CD4-positive, alpha-beta memory T cell (primary cell): ENCODE measurements around the gene SCD5. TPM values are rescaled to one million over a fixed set of nuclear protein-coding genes. Genes with fewer than 3 reads are reported as not detected.

Experiments used
- CTCF ChIA-PET: fragments of 350-600 bp; sonication (Branson Sonifier 250); formaldehyde crosslinking; loops from one replicate; lab custom pipeline; 2021; ENCODE audit warnings: inconsistent platforms; ENCODE audit not compliant: partially characterized antibody; lab: Charles Lee
- POLR2A ChIA-PET: fragments of 350-600 bp; sonication (Branson Sonifier 250); formaldehyde crosslinking; loops from one replicate; lab custom pipeline; 2021; ENCODE audit not compliant: partially characterized antibody; lab: Charles Lee
- DNase-seq, 5 donors: peaks; one replicate each; pipeline versions ENCODE4 v3.0.0 to v3.0.0-alpha.2; 2020 to 2022; ENCODE audit warnings: mixed read lengths in 1 of 5
- H3K27ac ChIP-seq: one replicate; pipeline ENCODE4 v1.7.0; 2013; ENCODE audit warnings: low read depth, low read length
- H3K27me3 ChIP-seq: 2 replicates; pipeline ENCODE4 v1.7.0; 2013; ENCODE audit warnings: mild to moderate bottlenecking, low read length, moderate library complexity; ENCODE audit not compliant: insufficient read depth
- H3K36me3 ChIP-seq: 2 replicates; pipeline ENCODE4 v1.7.0; 2013; ENCODE audit warnings: mild to moderate bottlenecking, low read length, moderate library complexity; ENCODE audit not compliant: insufficient read depth
- H3K4me1 ChIP-seq: 2 replicates; pipeline ENCODE4 v1.7.0; 2013; ENCODE audit warnings: mild to moderate bottlenecking, low read length, moderate library complexity; ENCODE audit not compliant: insufficient read depth
- H3K4me3 ChIP-seq, 2 donors: one replicate each; pipeline ENCODE4 v1.7.0; 2013; ENCODE audit warnings: low read length in 2 of 2, mild to moderate bottlenecking in 1 of 2
- H3K9me3 ChIP-seq, 2 donors: one replicate each; pipeline ENCODE4 v1.7.0; 2013; ENCODE audit warnings: low read length in 2 of 2, control low read depth in 1 of 2; ENCODE audit not compliant: control insufficient read depth in 1 of 2
- H3K27ac Mint-ChIP-seq, 7 donors: one replicate each; pipeline ENCODE4 v1.8.0; 2020 to 2021; ENCODE audit warnings: mixed read lengths in 7 of 7, mild to moderate bottlenecking in 6 of 7, inconsistent platforms in 3 of 7, moderate library complexity in 3 of 7
- H3K27me3 Mint-ChIP-seq, 2 donors: one replicate each; pipeline ENCODE4 v1.8.0; 2020 to 2021; ENCODE audit warnings: mixed read lengths in 2 of 2
- H3K36me3 Mint-ChIP-seq, 2 donors: one replicate each; pipeline ENCODE4 v1.8.0; 2020 to 2021; ENCODE audit warnings: mixed read lengths in 2 of 2, inconsistent platforms in 1 of 2, mild to moderate bottlenecking in 1 of 2
- H3K4me1 Mint-ChIP-seq, 4 donors: one replicate each; pipeline ENCODE4 v1.8.0; 2020 to 2021; ENCODE audit warnings: mixed read lengths in 4 of 4, mild to moderate bottlenecking in 1 of 4
- H3K4me3 Mint-ChIP-seq, 8 donors: one replicate each; pipeline ENCODE4 v1.8.0; 2020 to 2021; ENCODE audit warnings: mixed read lengths in 8 of 8, mild to moderate bottlenecking in 7 of 8, moderate library complexity in 6 of 8, inconsistent platforms in 3 of 8
- H3K9me3 Mint-ChIP-seq, 8 donors: one replicate each; pipeline ENCODE4 v1.8.0; 2020 to 2021; ENCODE audit warnings: mixed read lengths in 8 of 8, mild to moderate bottlenecking in 5 of 8, inconsistent platforms in 3 of 8, moderate library complexity in 1 of 8
- intact Hi-C: fragments of 100-400 bp; cut with micrococcal nuclease; formaldehyde crosslinking; loops from one replicate; pipeline ENCODE4 v1.15.1; 2023
- polyA plus RNA-seq, 2 donors: library from polyadenylated mRNA; unstranded; fragments of 300-500 nt; fragmentation: Illumina TruSeq; gene quantifications; one replicate each; pipeline ENCODE4 v1.2.3, GENCODE V29; 2021
- total RNA-seq, 2 experiments: library from RNA; stranded (reverse); gene quantifications; one replicate each; pipeline ENCODE4 v1.2.3, GENCODE V29; 2021

SCD5 gene
- total and polyA plus RNA-seq, 4 experiments from 2014 or later = 1.8 TPM; not detected in 3

- intact Hi-C loops = no loop called here
- H3K9me3 ChIP-seq = no peaks in the 10 kb centered on the region
- CTCF ChIA-PET = interaction anchor here (0.9 kb wide), 1 partner anchor 9 kb away, joined by 4 read pairs; no protein-coding TSS in a partner anchor
- Mint-ChIP-seq H3K27me3 (peaks cover 6 to 18% of the 10 kb centered on the region in 2 donors), H3K36me3 (no peaks in the 10 kb centered on the region), H3K4me1 (no peaks in the 10 kb centered on the region), H3K4me3 (no peak overlapping the region), H3K9me3 (no peaks in the 10 kb centered on the region), H3K27ac (no peak overlapping the region)
- H3K36me3 ChIP-seq = no peaks in the 10 kb centered on the region
- no peaks in the 10 kb centered on the region for H3K4me1 ChIP-seq
- H3K27me3 ChIP-seq = no peaks in the 10 kb centered on the region
- no peak overlapping the region for H3K4me3 ChIP-seq
- POLR2A ChIA-PET = no interaction called here
- no peak overlapping the region for H3K27ac ChIP-seq
- no peak for DNase-seq
These were observed 13.7 kb downstream of the SCD5 start for GRCh38 chr4:82784681-82785610.

GRCh38 chr4:82782626-82783345, 15.8 kb downstream of the SCD5 start:
- H3K27me3 ChIP-seq = no peaks in the 10 kb centered on the region
- Mint-ChIP-seq H3K27ac (no peak overlapping the region), H3K4me1 (no peaks in the 10 kb centered on the region), H3K4me3 (no peak overlapping the region), H3K27me3 (peaks cover 6% of the 10 kb centered on the region in 2 donors), H3K9me3 (peaks cover 0 to 2% (median 0%) of the 10 kb centered on the region in 8 donors), H3K36me3 (no peaks in the 10 kb centered on the region)
- H3K4me3 ChIP-seq = no peak overlapping the region
- POLR2A ChIA-PET = interaction anchor here (0.6 kb wide), 1 partner anchor 14 kb away, joined by 3 read pairs; no protein-coding TSS in a partner anchor
- H3K27ac ChIP-seq = no peak overlapping the region
- H3K9me3 ChIP-seq = no peaks in the 10 kb centered on the region
- no peaks in the 10 kb centered on the region for H3K36me3 ChIP-seq
- CTCF ChIA-PET = no interaction called here
- no peak for DNase-seq
- intact Hi-C loops = no loop called here
- H3K4me1 ChIP-seq = no peaks in the 10 kb centered on the region

GRCh38 chr4:82780752-82781231, 17.8 kb downstream of the SCD5 start:
- no peaks in the 10 kb centered on the region for H3K4me1 Mint-ChIP-seq
- H3K27ac Mint-ChIP-seq = no peak overlapping the region
- no peak overlapping the region for H3K4me3 ChIP-seq
- H3K9me3 ChIP-seq = no peaks in the 10 kb centered on the region
- no peaks in the 10 kb centered on the region for H3K36me3 Mint-ChIP-seq
- CTCF ChIA-PET = interaction anchor here (0.7 kb wide), 1 partner anchor 12 kb away, joined by 3 read pairs; no protein-coding TSS in a partner anchor
- DNase-seq = no peak
- H3K36me3 ChIP-seq = no peaks in the 10 kb centered on the region
- peaks cover 0 to 2% (median 0%) of the 10 kb centered on the region in 8 donors for H3K9me3 Mint-ChIP-seq
- POLR2A ChIA-PET = no interaction called here
- H3K27me3 Mint-ChIP-seq = peaks cover 2 to 3% of the 10 kb centered on the region in 2 donors
- no peak overlapping the region for H3K4me3 Mint-ChIP-seq
- H3K4me1 ChIP-seq = no peaks in the 10 kb centered on the region
- intact Hi-C loops = no loop called here
- H3K27me3 ChIP-seq = no peaks in the 10 kb centered on the region
- no peak overlapping the region for H3K27ac ChIP-seq

- Histone ChIP-seq H3K4me3 (no peak overlapping the region), H3K27me3 (no peaks in the 10 kb centered on the region), H3K9me3 (no peaks in the 10 kb centered on the region), H3K4me1 (no peaks in the 10 kb centered on the region), H3K36me3 (no peaks in the 10 kb centered on the region), H3K27ac (no peak overlapping the region)
- Mint-ChIP-seq H3K27me3 (peaks cover 2 to 3% of the 10 kb centered on the region in 2 donors), H3K4me1 (no peaks in the 10 kb centered on the region), H3K36me3 (no peaks in the 10 kb centered on the region), H3K27ac (no peak overlapping the region), H3K9me3 (peaks cover 0 to 2% (median 0%) of the 10 kb centered on the region in 8 donors), H3K4me3 (no peak overlapping the region)
- intact Hi-C loops = no loop called here
- ChIA-PET CTCF (interaction anchor here (0.7 kb wide), 1 partner anchor 13 kb away, joined by 3 read pairs; no protein-coding TSS in a partner anchor), POLR2A (no interaction called here)
- DNase-seq = no peak
These were observed 18.3 kb downstream of the SCD5 start for GRCh38 chr4:82780170-82780751.

DNA sequence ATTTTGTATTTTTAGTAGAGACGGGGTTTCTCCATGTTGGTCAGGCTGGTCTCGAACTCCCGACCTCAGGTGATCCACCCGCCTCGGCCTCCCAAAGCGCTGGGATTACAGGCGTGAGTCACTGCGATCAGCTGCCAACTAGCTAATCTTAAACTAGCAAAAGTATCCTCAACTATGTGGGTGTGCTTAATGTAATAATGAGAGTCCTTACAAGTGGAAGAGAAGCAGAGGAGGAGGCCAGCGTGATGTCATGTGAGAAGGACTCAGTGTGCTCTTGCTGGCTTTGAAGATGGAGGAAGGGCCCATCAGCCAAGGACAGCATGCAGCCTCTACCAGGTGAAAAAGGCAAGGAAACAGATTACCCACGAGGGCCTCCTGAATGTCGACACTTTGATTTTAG, 19.6 kb downstream of the SCD5 start:
- no peaks in the 10 kb centered on the region for H3K4me1 Mint-ChIP-seq
- peaks cover 2 to 3% of the 10 kb centered on the region in 2 donors for H3K27me3 Mint-ChIP-seq
- DNase-seq = no peak
- H3K4me1 ChIP-seq = no peaks in the 10 kb centered on the region
- no peak overlapping the region for H3K4me3 Mint-ChIP-seq
- ChIA-PET CTCF (no interaction called here), POLR2A (no interaction called here)
- intact Hi-C loops = no loop called here
- peaks cover 0 to 2% (median 0%) of the 10 kb centered on the region in 8 donors for H3K9me3 Mint-ChIP-seq
- no peaks in the 10 kb centered on the region for H3K9me3 ChIP-seq
- H3K27ac ChIP-seq = no peak overlapping the region
- H3K36me3 ChIP-seq = no peaks in the 10 kb centered on the region
- no peak overlapping the region for H3K27ac Mint-ChIP-seq
- no peak overlapping the region for H3K4me3 ChIP-seq
- H3K27me3 ChIP-seq = no peaks in the 10 kb centered on the region
- H3K36me3 Mint-ChIP-seq = no peaks in the 10 kb centered on the region

DNA sequence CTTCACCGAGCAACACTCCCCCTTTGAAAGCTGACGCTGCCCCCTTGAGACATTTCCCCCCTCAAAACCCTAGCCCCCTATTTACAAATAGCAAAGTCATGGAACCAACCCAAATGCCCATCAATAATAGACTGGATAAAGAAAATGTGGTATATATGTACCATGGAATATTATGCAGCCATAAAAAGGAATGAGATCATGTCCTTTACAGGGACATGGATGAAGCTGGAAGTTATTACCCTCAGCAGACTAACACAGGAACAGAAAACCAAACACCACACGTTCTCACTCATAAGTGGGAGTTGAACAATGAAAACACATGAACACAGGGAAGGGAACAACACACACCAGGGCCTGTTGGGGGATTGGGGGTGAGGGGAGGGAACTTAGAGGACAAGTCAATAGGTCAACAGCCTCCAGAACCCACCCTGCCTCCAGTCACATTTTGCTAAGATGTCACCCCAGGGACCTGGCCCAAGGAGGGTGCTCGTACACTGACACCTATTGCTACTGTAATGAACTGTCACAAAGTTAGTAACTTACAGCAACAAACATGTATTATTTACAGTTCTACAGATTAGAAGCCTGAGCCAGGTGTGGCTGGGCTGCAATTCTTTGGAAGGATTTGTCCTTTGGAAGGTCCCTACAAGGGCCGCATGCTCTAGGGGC, 20.6 kb downstream of the SCD5 start:
- no peaks in the 10 kb centered on the region for H3K9me3 ChIP-seq
- CTCF ChIA-PET = no interaction called here
- no peak overlapping the region for H3K27ac ChIP-seq
- Mint-ChIP-seq H3K4me1 (no peaks in the 10 kb centered on the region), H3K9me3 (peaks cover 0 to 2% (median 0%) of the 10 kb centered on the region in 8 donors), H3K27ac (no peak overlapping the region), H3K4me3 (no peak overlapping the region), H3K36me3 (no peaks in the 10 kb centered on the region), H3K27me3 (peaks cover 2 to 7% of the 10 kb centered on the region in 2 donors)
- H3K4me3 ChIP-seq = no peak overlapping the region
- intact Hi-C loops = no loop called here
- POLR2A ChIA-PET = no interaction called here
- no peak for DNase-seq
- no peaks in the 10 kb centered on the region for H3K4me1 ChIP-seq
- no peaks in the 10 kb centered on the region for H3K36me3 ChIP-seq
- H3K27me3 ChIP-seq = no peaks in the 10 kb centered on the region
